Measurements from ENCODE around the gene ADGRL3. TPM values are rescaled to one million over a fixed set of nuclear protein-coding genes. Genes with fewer than 3 reads are reported as not detected.

The ADGRL3 gene
- polyA plus RNA-seq, 1 experiment = 0.35 TPM

GRCh38 chr4:61997831-61998230, 797.7 kb downstream of the ADGRL3 start:
- no peaks in the 10 kb centered on the region for H3K27me3 ChIP-seq (ENCODE audit: control insufficient read depth, insufficient read depth, low read length)
- no peak for TF ChIP-seq CTCF (IDR thresholded peaks at IDR 0.05; ENCODE audit: low read depth, low read length)
- no peak for DNase-seq (ENCODE audit: low read depth, low spot score)
- no peaks in the 10 kb centered on the region for H3K9me3 ChIP-seq (ENCODE audit: control insufficient read depth, insufficient read depth, low read length)
- ChIA-PET CTCF (no interaction called here), POLR2A (no interaction called here)
- no peak overlapping the region for H3K27ac ChIP-seq (ENCODE audit: low read depth, low read length)
- no peak overlapping the region for H3K4me3 ChIP-seq (ENCODE audit: low read depth, low read length)

GRCh38 chr4:62003695-62004094, 803.6 kb downstream of the ADGRL3 start:
- no peaks in the 10 kb centered on the region for H3K9me3 ChIP-seq (ENCODE audit: control insufficient read depth, insufficient read depth, low read length)
- ChIA-PET CTCF (no interaction called here), POLR2A (no interaction called here)
- H3K27me3 ChIP-seq (ENCODE audit: control insufficient read depth, insufficient read depth, low read length) = no peaks in the 10 kb centered on the region
- DNase-seq (ENCODE audit: low read depth, low spot score) = no peak
- no peak overlapping the region for H3K4me3 ChIP-seq (ENCODE audit: low read depth, low read length)
- no peak for TF ChIP-seq CTCF (IDR thresholded peaks at IDR 0.05; ENCODE audit: low read depth, low read length)
- no peak overlapping the region for H3K27ac ChIP-seq (ENCODE audit: low read depth, low read length)

DNA sequence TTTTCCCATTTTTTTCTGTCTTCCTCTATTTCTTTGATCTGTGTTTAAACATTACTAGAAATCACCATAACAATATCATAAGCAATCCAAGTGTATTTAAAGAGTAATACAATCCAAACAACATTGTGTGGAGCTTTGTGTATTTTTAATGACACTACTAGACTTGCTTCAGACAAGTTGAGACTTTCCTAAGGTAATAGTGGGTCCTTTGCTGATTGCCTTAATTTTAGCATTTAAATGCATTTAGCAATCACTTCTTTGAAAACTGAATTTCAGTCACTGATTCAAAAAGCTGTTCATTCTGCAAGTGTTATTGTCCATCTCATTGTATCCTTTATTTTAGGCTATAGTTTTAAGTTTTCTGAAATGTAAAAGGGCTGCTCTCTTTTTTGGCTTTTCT, 804.8 kb downstream of the ADGRL3 start:
- DNase-seq (ENCODE audit: low read depth, low spot score) = no peak
- Histone ChIP-seq H3K4me3 (ENCODE audit: low read depth, low read length) (no peak overlapping the region), H3K27me3 (ENCODE audit: control insufficient read depth, insufficient read depth, low read length) (no peaks in the 10 kb centered on the region), H3K9me3 (ENCODE audit: control insufficient read depth, insufficient read depth, low read length) (no peaks in the 10 kb centered on the region), H3K27ac (ENCODE audit: low read depth, low read length) (no peak overlapping the region)
- ChIA-PET CTCF (no interaction called here), POLR2A (no interaction called here)
- TF ChIP-seq CTCF (IDR thresholded peaks at IDR 0.05; ENCODE audit: low read depth, low read length) = no peak

DNA sequence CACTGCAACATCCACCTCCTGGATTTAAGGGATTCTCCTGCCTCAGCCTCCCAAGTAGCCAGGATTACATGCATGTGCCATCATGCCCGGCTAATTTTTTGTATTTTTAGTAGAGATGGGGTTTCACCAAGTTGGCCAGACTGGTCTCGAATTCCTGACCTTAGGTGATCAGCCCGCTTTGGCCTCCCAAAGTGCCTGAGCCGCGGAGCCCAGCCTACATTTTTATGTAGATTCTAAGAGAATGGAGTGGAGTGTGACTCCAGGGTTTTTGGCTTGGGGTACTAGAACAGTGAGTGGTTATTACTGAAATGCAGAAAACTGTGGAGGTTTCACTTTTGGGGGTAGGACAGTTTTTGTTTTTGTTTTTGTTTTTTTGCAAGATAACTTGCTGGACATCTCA, 806.0 kb downstream of the ADGRL3 start:
- no peaks in the 10 kb centered on the region for H3K27me3 ChIP-seq (ENCODE audit: control insufficient read depth, insufficient read depth, low read length)
- H3K4me3 ChIP-seq (ENCODE audit: low read depth, low read length) = no peak overlapping the region
- DNase-seq (ENCODE audit: low read depth, low spot score) = no peak
- POLR2A ChIA-PET = no interaction called here
- CTCF ChIA-PET = no interaction called here
- H3K27ac ChIP-seq (ENCODE audit: low read depth, low read length) = no peak overlapping the region
- no peaks in the 10 kb centered on the region for H3K9me3 ChIP-seq (ENCODE audit: control insufficient read depth, insufficient read depth, low read length)
- no peak for TF ChIP-seq CTCF (IDR thresholded peaks at IDR 0.05; ENCODE audit: low read depth, low read length)

- TF ChIP-seq CTCF (IDR thresholded peaks at IDR 0.05; ENCODE audit: low read depth, low read length) = no peak
- CTCF ChIA-PET = no interaction called here
- H3K27ac ChIP-seq (ENCODE audit: low read depth, low read length) = no peak overlapping the region
- no peak for DNase-seq (ENCODE audit: low read depth, low spot score)
- no peaks in the 10 kb centered on the region for H3K9me3 ChIP-seq (ENCODE audit: control insufficient read depth, insufficient read depth, low read length)
- no peaks in the 10 kb centered on the region for H3K27me3 ChIP-seq (ENCODE audit: control insufficient read depth, insufficient read depth, low read length)
- H3K4me3 ChIP-seq (ENCODE audit: low read depth, low read length) = no peak overlapping the region
- POLR2A ChIA-PET = no interaction called here
These were observed 815.1 kb downstream of the ADGRL3 start for GRCh38 chr4:62015043-62015739.
